Adrenal gland (tissue), 12 donors: ENCODE results near the gene HSBP1L1. TPM values are rescaled to one million over a fixed set of nuclear protein-coding genes. Genes with fewer than 3 reads are reported as not detected.

Experiments used
- DNase-seq, 7 donors: peaks; one replicate each; pipeline ENCODE4 v3.0.0-alpha.2; 2019 to 2020
- H3K27ac ChIP-seq, 5 donors: fragments of 200-600 bp; sonication (generic) in 4 of 5; 1 replicate in 3 of 5; 2 replicates in 2 of 5; pipeline versions ENCODE4 v1.5.1 to v1.8.0; 2016 to 2020; ENCODE audit warnings: mild to moderate bottlenecking in 1 of 5
- H3K27me3 ChIP-seq: fragments of 200-600 bp; 2 replicates; pipeline ENCODE4 v1.8.0; 2021
- H3K36me3 ChIP-seq, 2 donors: fragments of 200-600 bp; replicated peaks in 1 of 2; 1 replicate in 1 of 2; 2 replicates in 1 of 2; pipeline versions ENCODE4 v1.5.1 to v1.8.0; 2018 to 2022
- H3K4me1 ChIP-seq, 2 donors: fragments of 200-600 bp; replicated peaks in 1 of 2; 1 replicate in 1 of 2; 2 replicates in 1 of 2; pipeline versions ENCODE4 v1.5.1 to v1.8.0; 2018 to 2021
- H3K4me3 ChIP-seq, 4 donors: fragments of 200-600 bp; sonication (generic) in 3 of 4; one replicate each; pipeline ENCODE4 v1.5.1; 2016 to 2018
- H3K9me3 ChIP-seq, 3 donors: fragments of 200-600 bp; sonication (generic) in 1 of 3; replicated peaks in 1 of 3; 1 replicate in 2 of 3; 2 replicates in 1 of 3; pipeline versions ENCODE4 v1.5.1 to v1.8.0; 2016 to 2021
- CTCF ChIP-seq, 6 experiments: fragments of 450-650 bp in 4 of 6; fragments of 200-600 bp in 2 of 6; sonication (generic) in 1 of 6; IDR thresholded peaks; 1 replicate in 5 of 6; 2 replicates in 1 of 6; pipeline versions ENCODE4 v1.5.1 to v1.8.0; 2016 to 2021; ENCODE audit warnings: antibody characterized with exemption in 6 of 6, mild to moderate bottlenecking in 2 of 6, moderate library complexity in 1 of 6
- POLR2A ChIP-seq, 2 donors: fragments of 450-650 bp; IDR thresholded peaks; one replicate each; pipeline ENCODE4 v1.6.1; 2017; ENCODE audit warnings: antibody characterized with exemption in 2 of 2, mild to moderate bottlenecking in 2 of 2, moderate library complexity in 1 of 2
- WGBS, 4 donors: extraction: QIAGEN DNeasy Blood & Tissue Kit in 2 of 4; methylation state at CpG; one replicate each; pipeline versions ENCODE4 v1.1.5 to v1.1.7; 2013 to 2017; 5-methylcytosine and 5-hydroxymethylcytosine counted together
- intact Hi-C, 2 donors: fragments of 100-400 bp; cut with DNase I; formaldehyde crosslinking; loops; one replicate each; pipeline versions ENCODE4 v1.14.1 to v1.15.0; 2022 to 2023
- polyA plus RNA-seq, 3 donors: library from polyadenylated mRNA; stranded (reverse); fragments of 200-250 nt in 2 of 3; fragments of 350-450 nt in 1 of 3; fragmentation: Illumina TruSeq in 1 of 3; extraction: RNeasy Lipid Tissue Mini Kit (QIAGEN cat#74804) in 1 of 3; gene quantifications; one replicate each; pipeline ENCODE4 v1.2.3, GENCODE V29; 2013 to 2014
- total RNA-seq, 9 donors: library from RNA; depleted of rRNA in 4 of 9; stranded (reverse); fragments of >200 nt in 4 of 9; fragments of 120-200 nt in 1 of 9; fragmentation: NEBNext Ultra II Directional in 1 of 9; extraction: Animal tissue kit (Norgen Biotek cat#: 25700) in 1 of 9; gene quantifications; one replicate each; pipeline versions ENCODE4 v1.1.0 to v1.2.4, GENCODE V29; 2013 to 2023
- donor health status: healthy with polysubstance abuse.
- donor health status: Bipolar disorder and iron deficiency.
- donor health status: DM: yes; HTN: yes; CAD: no.
- donor health status: DM: no; HTN: no; CAD: no.
- donor health status: DM: no; HTN: no; CAD: no.
- donor health status: DM: yes; HTN: yes; CAD: no.

HSBP1L1 gene
- total and polyA plus RNA-seq, 12 donors, result 17.3 to 182 (median 36.0) TPM

DNA sequence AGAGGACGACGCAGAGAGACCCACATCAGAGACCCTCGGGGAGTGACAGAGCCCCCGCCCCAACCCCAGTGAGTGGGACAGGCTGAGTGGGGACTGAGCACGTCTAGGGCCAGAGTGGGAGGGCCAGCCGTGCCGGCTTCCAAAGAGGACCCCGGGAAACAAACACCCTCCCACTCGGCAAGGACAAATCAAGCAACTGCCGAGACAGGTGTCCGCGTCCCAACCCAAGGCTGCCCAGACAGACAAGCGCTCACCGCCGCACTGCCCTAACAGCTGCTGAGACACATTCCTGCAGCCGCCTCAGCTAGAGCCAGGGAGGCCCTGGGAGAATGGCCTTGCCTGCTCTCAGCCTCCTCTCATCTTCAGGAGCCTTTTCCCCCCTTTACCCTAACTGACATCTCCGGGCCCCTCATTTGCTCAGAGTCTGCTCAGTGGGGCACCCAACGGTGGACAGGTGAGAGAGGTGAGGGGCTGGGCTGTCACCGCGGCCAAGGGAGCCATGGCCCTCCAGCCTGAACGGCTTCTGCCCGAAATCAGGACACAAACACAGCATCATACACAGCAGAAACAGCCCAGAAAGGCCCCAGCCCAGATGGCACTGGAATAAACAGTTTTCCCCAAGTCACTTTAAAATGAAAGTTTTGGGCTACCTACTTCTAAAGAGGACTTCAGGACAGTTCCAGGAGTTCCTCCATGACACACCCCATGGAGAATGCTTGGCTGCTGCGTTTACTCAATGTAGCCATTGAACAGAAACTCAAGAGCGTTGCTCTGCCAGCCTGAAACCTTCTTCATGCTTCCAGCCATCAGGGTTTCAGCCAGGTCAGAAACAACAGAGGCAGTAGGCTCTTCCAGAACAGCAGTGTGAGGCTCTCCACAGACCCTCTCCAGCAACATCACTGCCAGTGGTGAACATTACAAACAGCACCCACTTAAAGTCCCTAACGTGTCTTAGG lies 36.6 kb upstream of the HSBP1L1 start:
- 88 to 90% (median 89%) methylated on average over 6 to 25 of the region's 25 CpGs for WGBS, 4 donors
- TF ChIP-seq CTCF (IDR thresholded peaks at IDR 0.05), result no peak
- TF ChIP-seq POLR2A (IDR thresholded peaks at IDR 0.05), result no peak
- DNase-seq, result peak in 4 of 7 donors; percentile 6 to 46 (median 12)

GRCh38 chr18:79928563-79928960 lies 35.9 kb upstream of the HSBP1L1 start:
- Histone ChIP-seq H3K36me3 (peaks cover 0 to 9% of the 10 kb centered on the region in 2 donors), H3K27me3 (no peaks in the 10 kb centered on the region), H3K27ac (no peak overlapping the region), H3K9me3 (peaks cover 8 to 27% (median 12%) of the 10 kb centered on the region in 3 donors), H3K4me3 (no peak overlapping the region), H3K4me1 (no peaks in the 10 kb centered on the region)
- peak in 3 of 7 donors; percentile 2 to 45 (median 15) for DNase-seq
- no peak for TF ChIP-seq POLR2A (IDR thresholded peaks at IDR 0.05)
- TF ChIP-seq CTCF (IDR thresholded peaks at IDR 0.05), result no peak
- intact Hi-C loops, result no loop called here
- WGBS, 4 donors, result 96 to 100% (median 98%) methylated on average over 9 of the region's 9 CpGs

More for the DNA sequence above, 36.6 kb upstream of the HSBP1L1 start:
- Histone ChIP-seq H3K27ac (no peak overlapping the region), H3K27me3 (no peaks in the 10 kb centered on the region), H3K36me3 (peaks cover 0 to 9% of the 10 kb centered on the region in 2 donors), H3K9me3 (peaks cover 8 to 27% (median 12%) of the 10 kb centered on the region in 3 donors), H3K4me3 (no peak overlapping the region), H3K4me1 (no peaks in the 10 kb centered on the region)
- intact Hi-C loops, result no loop called here

DNA sequence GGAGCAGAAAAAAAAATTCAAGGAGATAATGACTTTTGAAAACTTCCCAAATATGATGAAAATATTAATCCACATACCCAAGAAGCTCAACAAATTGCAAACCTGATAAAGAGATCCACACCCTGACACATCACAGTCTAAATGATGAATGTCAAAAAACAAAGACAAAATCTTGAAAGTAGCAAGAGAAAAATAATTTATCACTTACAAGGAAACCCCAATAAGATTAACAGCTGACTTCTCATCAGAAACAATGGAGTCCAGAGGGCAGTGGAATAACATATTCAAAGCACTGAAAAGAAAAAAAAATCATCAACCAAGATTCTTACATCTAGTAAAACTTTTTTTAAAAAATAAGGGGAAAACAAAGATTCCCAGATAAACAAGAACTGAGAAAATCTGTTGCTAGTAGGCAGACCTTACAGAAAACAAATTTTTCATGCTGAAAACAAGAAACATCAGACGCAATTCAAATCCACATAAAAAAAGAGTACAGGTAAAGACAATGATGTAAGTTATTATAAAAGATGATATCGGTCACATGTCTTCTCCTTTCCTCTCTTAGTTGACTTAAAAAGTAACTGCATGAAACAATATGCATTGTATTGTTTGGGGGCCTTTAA lies 34.3 kb upstream of the HSBP1L1 start:
- TF ChIP-seq CTCF (IDR thresholded peaks at IDR 0.05) (no peak), POLR2A (IDR thresholded peaks at IDR 0.05) (no peak)
- peaks cover 8 to 27% (median 12%) of the 10 kb centered on the region in 3 donors for H3K9me3 ChIP-seq
- intact Hi-C loops, result loop anchor here in 1 of 2 donors (10.0 kb wide), 1 partner anchor 55 kb away; no protein-coding TSS in a partner anchor
- no peak overlapping the region for H3K4me3 ChIP-seq
- no peaks in the 10 kb centered on the region for H3K27me3 ChIP-seq
- peaks cover 0 to 11% of the 10 kb centered on the region in 2 donors for H3K4me1 ChIP-seq
- H3K36me3 ChIP-seq, result peaks cover 0 to 4% of the 10 kb centered on the region in 2 donors
- no peak for DNase-seq
- 97 to 99% (median 98%) methylated on average over 2 of the region's 2 CpGs for WGBS, 4 donors
- no peak overlapping the region for H3K27ac ChIP-seq

DNA sequence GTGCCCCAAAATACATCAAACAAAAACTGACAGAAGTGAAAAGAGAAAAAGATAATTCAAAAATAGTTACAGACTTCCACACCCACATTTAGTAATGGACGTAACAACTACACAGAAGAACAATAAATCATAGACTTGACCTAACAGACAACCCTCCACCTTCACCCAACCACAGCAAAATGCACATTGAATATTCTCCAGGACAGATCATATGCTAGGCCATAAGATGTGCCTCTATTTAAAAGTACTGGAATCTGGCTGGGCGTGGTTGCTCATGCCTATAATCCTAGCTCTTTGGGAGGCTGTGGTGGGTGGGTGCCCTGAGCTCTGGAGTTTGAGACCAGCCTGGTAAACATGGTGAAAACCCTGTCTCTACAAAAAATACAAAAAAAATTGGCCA lies 33.0 kb upstream of the HSBP1L1 start:
- H3K36me3 ChIP-seq, result no peaks in the 10 kb centered on the region
- DNase-seq, result peak in 2 of 7 donors; percentile 2 to 29
- TF ChIP-seq POLR2A (IDR thresholded peaks at IDR 0.05) (no peak), CTCF (IDR thresholded peaks at IDR 0.05) (no peak)
- intact Hi-C loops, result loop anchor here in 1 of 2 donors (10.0 kb wide), 1 partner anchor 57 kb away; no protein-coding TSS in a partner anchor
- H3K4me3 ChIP-seq, result no peak overlapping the region
- H3K27me3 ChIP-seq, result no peaks in the 10 kb centered on the region
- WGBS, 4 donors, result 92 to 100% (median 98%) methylated on average over 2 of the region's 2 CpGs
- peaks cover 0 to 17% of the 10 kb centered on the region in 2 donors for H3K4me1 ChIP-seq
- no peak overlapping the region for H3K27ac ChIP-seq
- H3K9me3 ChIP-seq, result peaks cover 8 to 27% (median 12%) of the 10 kb centered on the region in 3 donors
